Vagina (tissue), 2 donors: ENCODE data around the gene SIGLEC1. TPM values are rescaled to one million over a fixed set of nuclear protein-coding genes. Genes with fewer than 3 reads are reported as not detected.
A peak's percentile ranks its signal among the peaks of the same experiment; 100 is the strongest.

Experiments used
- DNase-seq, 2 donors: peaks; one replicate each; pipeline ENCODE4 v3.0.0-alpha.2; 2017; ENCODE audit errors: extremely low spot score in 2 of 2
- H3K27ac ChIP-seq: fragments of 200-600 bp; sonication (generic); one replicate; pipeline ENCODE4 v1.5.1; 2019
- H3K27me3 ChIP-seq: fragments of 200-600 bp; sonication (generic); one replicate; pipeline ENCODE4 v1.5.1; 2019
- H3K36me3 ChIP-seq, 2 donors: fragments of 200-600 bp; sonication (generic); one replicate each; pipeline ENCODE4 v1.5.1; 2017 to 2019
- H3K4me1 ChIP-seq: fragments of 200-600 bp; sonication (generic); one replicate; pipeline ENCODE4 v1.5.1; 2019
- H3K4me3 ChIP-seq, 2 donors: fragments of 200-600 bp; sonication (generic); 1 replicate in 1 of 2; 2 replicates in 1 of 2; pipeline ENCODE4 v1.5.1; 2016 to 2019
- H3K9me3 ChIP-seq: fragments of 200-600 bp; sonication (generic); one replicate; pipeline ENCODE4 v1.5.1; 2019
- CTCF ChIP-seq, 3 experiments: fragments of 450-650 bp in 2 of 3; fragments of 200-600 bp in 1 of 3; sonication (generic) in 1 of 3; IDR thresholded peaks; one replicate each; pipeline ENCODE4 v1.5.1; 2017 to 2019; ENCODE audit warnings: antibody characterized with exemption in 3 of 3, mild to moderate bottlenecking in 2 of 3, moderate library complexity in 2 of 3
- POLR2A ChIP-seq, 2 donors: fragments of 450-650 bp; IDR thresholded peaks; one replicate each; pipeline ENCODE4 v1.6.1; 2017; ENCODE audit warnings: antibody characterized with exemption in 2 of 2, mild to moderate bottlenecking in 2 of 2, moderate library complexity in 2 of 2
- POLR2AphosphoS5 ChIP-seq, 2 donors: sonication (generic); formaldehyde crosslinking; IDR thresholded peaks; one replicate each; pipeline ENCODE4 v1.9.0; 2017; ENCODE audit warnings: antibody characterized with exemption in 2 of 2, mild to moderate bottlenecking in 2 of 2, low read depth in 1 of 2; ENCODE audit not compliant: insufficient read depth in 1 of 2
- intact Hi-C: fragments of 100-400 bp; cut with DNase I; formaldehyde crosslinking; loops from one replicate; pipeline ENCODE4 v1.15.1; 2023
- total RNA-seq: library from RNA; depleted of rRNA; stranded (reverse); fragments of >200 nt; gene quantifications from one replicate; pipeline ENCODE4 v1.2.3, GENCODE V29; 2016

The SIGLEC1 gene
- total RNA-seq, 1 donor from 2014 or later = 8.8 TPM

- no peak for DNase-seq
- intact Hi-C loops = loop anchor here (5.0 kb wide), 1 partner anchor 99 kb away; no protein-coding TSS in a partner anchor
- H3K4me1 ChIP-seq = peaks cover 39% of the 10 kb centered on the region
Measured at GRCh38 chr20:3678198-3678597, 34.2 kb downstream of the SIGLEC1 start.

GRCh38 chr20:3677733-3678132, 34.7 kb downstream of the SIGLEC1 start:
- intact Hi-C loops = loop anchor here (5.0 kb wide), 1 partner anchor 100 kb away; no protein-coding TSS in a partner anchor
- Histone ChIP-seq H3K27ac (peak overlapping the region; percentile 89), H3K9me3 (no peaks in the 10 kb centered on the region), H3K27me3 (no peaks in the 10 kb centered on the region), H3K4me3 (peak overlapping the region in 1 of 2 donors; percentile 17), H3K36me3 (no peaks in the 10 kb centered on the region), H3K4me1 (peaks cover 42% of the 10 kb centered on the region)
- no peak for TF ChIP-seq POLR2A (IDR thresholded peaks at IDR 0.05)
- TF ChIP-seq POLR2AphosphoS5 (IDR thresholded peaks at IDR 0.05; ENCODE audit: insufficient read depth in 1 of 2, low read depth in 1 of 2) = peak in 1 of 2 donors; percentile 72
- no peak for DNase-seq

More at GRCh38 chr20:3678198-3678597, 34.2 kb downstream of the SIGLEC1 start:
- Histone ChIP-seq H3K27ac (peak overlapping the region; percentile 89), H3K4me3 (no peak overlapping the region), H3K9me3 (no peaks in the 10 kb centered on the region), H3K27me3 (no peaks in the 10 kb centered on the region), H3K36me3 (no peaks in the 10 kb centered on the region)
- TF ChIP-seq CTCF (IDR thresholded peaks at IDR 0.05) (no peak), POLR2A (IDR thresholded peaks at IDR 0.05) (no peak), POLR2AphosphoS5 (IDR thresholded peaks at IDR 0.05; ENCODE audit: insufficient read depth in 1 of 2, low read depth in 1 of 2) (no peak)

GRCh38 chr20:3674995-3675900, 37.2 kb downstream of the SIGLEC1 start:
- intact Hi-C loops = loop anchor here (5.0 kb wide), 1 partner anchor 102 kb away; no protein-coding TSS in a partner anchor
- Histone ChIP-seq H3K9me3 (no peaks in the 10 kb centered on the region), H3K36me3 (peaks cover 0 to 11% of the 10 kb centered on the region in 2 donors), H3K4me3 (no peak overlapping the region), H3K4me1 (peaks cover 45% of the 10 kb centered on the region), H3K27ac (no peak overlapping the region), H3K27me3 (no peaks in the 10 kb centered on the region)
- no peak for DNase-seq
- TF ChIP-seq CTCF (IDR thresholded peaks at IDR 0.05) (no peak), POLR2AphosphoS5 (IDR thresholded peaks at IDR 0.05; ENCODE audit: insufficient read depth in 1 of 2, low read depth in 1 of 2) (no peak), POLR2A (IDR thresholded peaks at IDR 0.05) (no peak)

GRCh38 chr20:3674447-3674846, 38.0 kb downstream of the SIGLEC1 start:
- Histone ChIP-seq H3K27ac (no peak overlapping the region), H3K36me3 (peaks cover 0 to 11% of the 10 kb centered on the region in 2 donors), H3K27me3 (no peaks in the 10 kb centered on the region), H3K9me3 (no peaks in the 10 kb centered on the region), H3K4me3 (no peak overlapping the region), H3K4me1 (peaks cover 43% of the 10 kb centered on the region)
- no peak for DNase-seq
- TF ChIP-seq CTCF (IDR thresholded peaks at IDR 0.05) (no peak), POLR2AphosphoS5 (IDR thresholded peaks at IDR 0.05; ENCODE audit: insufficient read depth in 1 of 2, low read depth in 1 of 2) (no peak), POLR2A (IDR thresholded peaks at IDR 0.05) (no peak)
- intact Hi-C loops = no loop called here

- H3K4me1 ChIP-seq = peaks cover 35% of the 10 kb centered on the region
- DNase-seq = no peak
- H3K9me3 ChIP-seq = no peaks in the 10 kb centered on the region
- H3K27ac ChIP-seq = no peak overlapping the region
- intact Hi-C loops = no loop called here
- H3K4me3 ChIP-seq = no peak overlapping the region
- H3K36me3 ChIP-seq = peaks cover 0 to 11% of the 10 kb centered on the region in 2 donors
- no peak for TF ChIP-seq POLR2AphosphoS5 (IDR thresholded peaks at IDR 0.05; ENCODE audit: insufficient read depth in 1 of 2, low read depth in 1 of 2)
- TF ChIP-seq POLR2A (IDR thresholded peaks at IDR 0.05) = no peak
- no peak for TF ChIP-seq CTCF (IDR thresholded peaks at IDR 0.05)
- H3K27me3 ChIP-seq = no peaks in the 10 kb centered on the region
Measured at GRCh38 chr20:3673221-3674070, 39.0 kb downstream of the SIGLEC1 start.
